K562 (cell line): ENCODE results near the gene SARS1. TPM values are rescaled to one million over a fixed set of nuclear protein-coding genes. Genes with fewer than 3 reads are reported as not detected.

ENCODE experiments used
- ATAC-seq: fragments of 200-7000 bp; cut with Tn5 transposase; 3 replicates; pipeline ENCODE4 v1.9.1; 2020; ENCODE audit warnings: moderate library complexity
- BruUV-seq: library from RNA; stranded (reverse); fragments of 400-500 nt; replicated peaks from 2 replicates; lab custom pipeline; 2021; lab: Mats Ljungman, UMichigan
- CTCF ChIA-PET: fragments of 300-600 bp; formaldehyde crosslinking; extraction: SDS; loops from one replicate; lab custom pipeline; 2021; ENCODE audit warnings: low intra/inter-chr PET ratio; lab: Yijun Ruan, JAX
- POLR2A ChIA-PET: fragments of 300-600, 350-650 bp; sonication (Branson Sonifier 250); formaldehyde crosslinking; extraction: SDS; loops from one replicate; lab custom pipeline; 2021; ENCODE audit warnings: antibody characterized with exemption, inconsistent platforms; lab: Yijun Ruan, JAX
- DNase-seq, 4 experiments: peaks; one replicate each; pipeline versions ENCODE4 v3.0.0 to v3.0.0-alpha.2; 2011 to 2018; ENCODE audit warnings: low spot score in 3 of 4, mixed read lengths in 3 of 4; ENCODE audit errors: extremely low read depth in 1 of 4
- FAIRE-seq: peaks from 2 replicates; lab custom pipeline; 2011; peaks lifted over from hg19 to GRCh38; lab: Jason Lieb, UNC
- H2AFZ ChIP-seq: 2 replicates; pipeline ENCODE4 v1.6.0; 2011; ENCODE audit warnings: low read depth, low read length, control low read depth, inconsistent platforms
- H3K27ac ChIP-seq: fragments of 200-600 bp; 3 replicates; pipeline ENCODE4 v1.8.0; 2011; ENCODE audit warnings: low read depth, mild to moderate bottlenecking, control low read depth, inconsistent platforms, low read length, moderate library complexity, mixed read lengths; ENCODE audit errors: extremely low read depth
- H3K27me3 ChIP-seq, 2 experiments: fragments of 300-600 bp in 1 of 2; 2 replicates in 1 of 2; 3 replicates in 1 of 2; pipeline versions ENCODE4 v1.6.0 to v1.8.0; 2011; ENCODE audit warnings: inconsistent platforms in 2 of 2, low read length in 2 of 2, mild to moderate bottlenecking in 1 of 2, mixed read lengths in 1 of 2, moderate library complexity in 1 of 2; ENCODE audit not compliant: control insufficient read depth in 2 of 2, insufficient read depth in 2 of 2
- H3K36me3 ChIP-seq: fragments of 300-600 bp; 3 replicates; pipeline ENCODE4 v1.8.0; 2011; ENCODE audit warnings: mild to moderate bottlenecking, low read length, inconsistent platforms; ENCODE audit not compliant: control insufficient read depth, insufficient read depth
- H3K4me1 ChIP-seq, 2 experiments: fragments of 200-600 bp in 1 of 2; replicated peaks in 1 of 2; 2 replicates in 1 of 2; 3 replicates in 1 of 2; pipeline versions ENCODE4 v1.5.1 to v1.8.0; 2011; ENCODE audit warnings: inconsistent platforms in 2 of 2, low read length in 2 of 2, mild to moderate bottlenecking in 1 of 2, mixed read lengths in 1 of 2, moderate library complexity in 1 of 2; ENCODE audit not compliant: control insufficient read depth in 2 of 2, insufficient read depth in 2 of 2
- H3K4me2 ChIP-seq: 2 replicates; pipeline ENCODE4 v1.6.1; 2011; ENCODE audit warnings: low read length, control low read depth, inconsistent platforms, mixed read lengths; ENCODE audit not compliant: insufficient read depth
- H3K4me3 ChIP-seq: fragments of 200-600 bp; sonication (generic), shearing (Covaris generic); 2 replicates; pipeline ENCODE4 v1.5.1; 2016; ENCODE audit warnings: control low read depth, inconsistent platforms
- H3K79me2 ChIP-seq: fragments of 200-600 bp; 3 replicates; pipeline ENCODE4 v1.8.0; 2011; ENCODE audit warnings: low read length, inconsistent platforms; ENCODE audit not compliant: control insufficient read depth, insufficient read depth
- H3K9ac ChIP-seq, 2 experiments: 2 replicates each; pipeline versions ENCODE4 v1.6.0 to v1.6.1; 2011; ENCODE audit warnings: low read depth in 2 of 2, low read length in 2 of 2, control low read depth in 1 of 2, inconsistent platforms in 1 of 2, mild to moderate bottlenecking in 1 of 2, mixed read lengths in 1 of 2; ENCODE audit not compliant: insufficient read depth in 1 of 2
- H3K9me1 ChIP-seq: one replicate; pipeline ENCODE4 v1.6.0; 2011; ENCODE audit warnings: inconsistent platforms, mild to moderate bottlenecking, low read length, moderate library complexity; ENCODE audit not compliant: control insufficient read depth, insufficient read depth
- H3K9me3 ChIP-seq: replicated peaks from 2 replicates; pipeline ENCODE4 v1.5.1; 2011; ENCODE audit warnings: low read depth, low read length, inconsistent platforms; ENCODE audit not compliant: control insufficient read depth, insufficient read depth
- H4K20me1 ChIP-seq: replicated peaks from 2 replicates; pipeline ENCODE4 v1.6.1; 2011; ENCODE audit warnings: low read length, inconsistent platforms, mixed read lengths; ENCODE audit not compliant: control insufficient read depth, insufficient read depth
- CC2D1A ChIP-seq: fragments of 450-650 bp; IDR thresholded peaks from 2 replicates; pipeline ENCODE4 v1.6.1; 2017; ENCODE audit warnings: mild to moderate bottlenecking
- EP300 ChIP-seq: IDR thresholded peaks from 2 replicates; pipeline ENCODE4 v1.6.1; 2012; ENCODE audit warnings: low read length, improper control_type of control experiment
- HMG20A ChIP-seq: fragments of 450-650 bp; formaldehyde crosslinking; conservative IDR thresholded peaks from 2 replicates; pipeline ENCODE4 v1.4.0; 2020; ENCODE audit warnings: mild to moderate bottlenecking, mixed read lengths
- HOXB6 ChIP-seq: fragments of 250-450 bp; sonication (Bioruptor Pico); IDR thresholded peaks from 2 replicates; pipeline ENCODE4 v1.5.1; 2022; ENCODE audit warnings: mild to moderate bottlenecking, borderline replicate concordance
- HSF4 ChIP-seq: fragments of 250-450 bp; sonication (Bioruptor Pico); IDR thresholded peaks from 2 replicates; pipeline ENCODE4 v2.1.2; 2022; ENCODE audit warnings: mild to moderate bottlenecking, moderate library complexity, borderline replicate concordance
- JUN ChIP-seq, 2 experiments: sonication (generic) in 1 of 2; formaldehyde crosslinking in 1 of 2; IDR thresholded peaks; 2 replicates each; pipeline versions ENCODE4 v1.6.1 to v1.8.0; 2012 to 2022; ENCODE audit warnings: borderline replicate concordance in 2 of 2, mild to moderate bottlenecking in 2 of 2, improper control_type of control experiment in 1 of 2, low read depth in 1 of 2, low read length in 1 of 2, missing genetic modification reagents in 1 of 2
- MEF2D ChIP-seq: conservative IDR thresholded peaks from 2 replicates; pipeline ENCODE4 v1.6.1; 2016; ENCODE audit warnings: low read depth, missing genetic modification characterization, missing compliant biosample characterization
- MXD1 ChIP-seq: fragments of 250-450 bp; sonication (Bioruptor Pico); IDR thresholded peaks from 2 replicates; pipeline ENCODE4 v1.8.0; 2021; ENCODE audit warnings: borderline replicate concordance, mild to moderate bottlenecking, moderate library complexity; ENCODE audit not compliant: poor library complexity, severe bottlenecking
- MXI1 ChIP-seq: IDR thresholded peaks from 2 replicates; pipeline ENCODE4 v1.6.1; 2011; ENCODE audit warnings: low read depth, mild to moderate bottlenecking, improper control_type of control experiment, low read length
- MYC ChIP-seq, 2 experiments: fragments of 250-450 bp in 1 of 2; sonication (Bioruptor Pico) in 1 of 2; IDR thresholded peaks; 2 replicates each; pipeline versions ENCODE4 v1.5.1 to v1.6.1; 2012 to 2021; ENCODE audit warnings: low read depth in 2 of 2, borderline replicate concordance in 1 of 2, improper control_type of control experiment in 1 of 2, low read length in 1 of 2, mild to moderate bottlenecking in 1 of 2, moderate library complexity in 1 of 2
- NR2F6 ChIP-seq: fragments of 450-650 bp; formaldehyde crosslinking; IDR thresholded peaks from 2 replicates; pipeline ENCODE4 v1.4.0; 2020; ENCODE audit warnings: mild to moderate bottlenecking
- PHF8 ChIP-seq: fragments of 200-600 bp; sonication (generic); IDR thresholded peaks from 2 replicates; pipeline ENCODE4 v1.6.1; 2012; ENCODE audit warnings: mixed run types, mild to moderate bottlenecking, inconsistent platforms, low read length, moderate library complexity, borderline replicate concordance
- RFX1 ChIP-seq: fragments of 450-650 bp; IDR thresholded peaks from 2 replicates; pipeline ENCODE4 v1.6.1; 2016; ENCODE audit warnings: mild to moderate bottlenecking, moderate library complexity
- SMAD2 ChIP-seq: fragments of 150-350 bp; IDR thresholded peaks from 2 replicates; pipeline ENCODE4 v1.6.1; 2014; ENCODE audit warnings: low read depth, mild to moderate bottlenecking, low read length
- SRSF3 ChIP-seq: fragments of 200-400 bp; formaldehyde crosslinking; IDR thresholded peaks from 2 replicates; pipeline ENCODE4 v1.6.1; 2016; ENCODE audit warnings: mild to moderate bottlenecking, low read length, moderate library complexity; ENCODE audit not compliant: insufficient read depth
- ZNF253 ChIP-seq: fragments of 250-450 bp; sonication (Bioruptor Pico); conservative IDR thresholded peaks from 2 replicates; pipeline ENCODE4 v1.6.1; 2021; ENCODE audit warnings: mild to moderate bottlenecking
- ZNF449 ChIP-seq: fragments of 250-450 bp; sonication (Bioruptor Pico); IDR thresholded peaks from 2 replicates; pipeline ENCODE4 v1.8.0; 2022; ENCODE audit warnings: moderate library complexity, mild to moderate bottlenecking, inconsistent platforms
- ZNF589 ChIP-seq: fragments of 200-800 bp; sonication (Bioruptor generic); IDR thresholded peaks from 2 replicates; pipeline ENCODE4 v1.6.1; 2016; ENCODE audit warnings: low read depth, missing genetic modification characterization, missing compliant biosample characterization
- ZNF707 ChIP-seq: fragments of 250-450 bp; sonication (Bioruptor Pico); conservative IDR thresholded peaks from 2 replicates; pipeline ENCODE4 v1.8.0; 2022; ENCODE audit warnings: inconsistent platforms, mild to moderate bottlenecking, moderate library complexity
- WGBS: fragments of 100-300 bp; shearing (Covaris generic); methylation state at CpG from one replicate; pipeline ENCODE4 v1.1.6; 2016; ENCODE audit warnings: low coverage, mixed read lengths; ENCODE audit not compliant: insufficient coverage; ENCODE audit errors: missing lambda C conversion rate; 5-methylcytosine and 5-hydroxymethylcytosine counted together
- in situ Hi-C: fragments of 300-500 bp; cut with MboI; formaldehyde crosslinking; loops from 4 replicates; pipeline ENCODE4 v1.15.0; 2018; ENCODE audit warnings: inconsistent platforms, mixed read lengths
- intact Hi-C: fragments of 100-400 bp; cut with micrococcal nuclease; formaldehyde crosslinking; loops from 2 replicates; pipeline ENCODE4 v1.14.2; 2022
- polyA plus RNA-seq, 8 experiments: library from polyadenylated mRNA; depleted of rRNA in 4 of 8; stranded (reverse) in 5 of 8; unstranded in 3 of 8; fragments of >200 nt; fragmentation: Nextera tagmentation in 2 of 8; fragmentation: Illumina TruSeq in 1 of 8; extraction: Ambion mirVana in 2 of 8; extraction: Trizol in 1 of 8; gene quantifications; 2 replicates each; pipeline versions ENCODE4 v1.2.1 to v1.2.3, GENCODE V29; 2011 to 2014; ENCODE audit warnings: inconsistent platforms in 1 of 8, missing spikeins in 1 of 8
- total RNA-seq, 7 experiments: library from RNA; depleted of rRNA in 6 of 7; stranded (reverse); fragments of >200 nt in 6 of 7; fragmentation: Illumina TruSeq in 2 of 7; extraction: Trizol in 2 of 7; gene quantifications; 2 replicates each; pipeline versions ENCODE4 v1.2.1 to v1.2.3, GENCODE V29; 2011 to 2021; ENCODE audit warnings: low replicate concordance in 1 of 7

SARS1 gene
- total and polyA plus RNA-seq, 9 of the 15 experiments (the other 6 are each of a cell fraction or from before 2014, with no cell fraction given) = 221 to 623 (median 254) TPM

GRCh38 chr1:109253803-109254620 is 40.3 kb downstream of the SARS1 start:
- 5% methylated on average over 9 of the region's 9 CpGs for WGBS
- peaks cover 36% of the 10 kb centered on the region for H3K79me2 ChIP-seq
- H3K9ac ChIP-seq = peak overlapping the region; percentile 81 to 89
- FAIRE-seq (peak; percentile 97), ATAC-seq (peak; percentile 79), DNase-seq (peak; percentile 84 to 89 (median 86))
- H3K27me3 ChIP-seq = no peaks in the 10 kb centered on the region
- peak overlapping the region; percentile 18; the same call in 1 of the 2 replicates for H3K4me3 ChIP-seq
- peak overlapping the region; percentile 89 for H3K27ac ChIP-seq
- no TSS peak for BruUV-seq
- peaks cover 4% of the 10 kb centered on the region for H3K9me1 ChIP-seq
- in situ Hi-C loops (no loop called here), intact Hi-C loops (loop anchor here (2.0 kb wide), 1 partner anchor 53 kb away; no protein-coding TSS in a partner anchor)
- H2AFZ ChIP-seq = peak overlapping the region; percentile 69
- peaks cover 40 to 80% of the 10 kb centered on the region in 2 experiments for H3K4me1 ChIP-seq
- H3K9me3 ChIP-seq = no peaks in the 10 kb centered on the region
- H4K20me1 ChIP-seq = no peaks in the 10 kb centered on the region
- ChIA-PET POLR2A (interaction anchor here (0.6 to 4.8 kb wide), 19 partner anchors 8 to 578 kb away, joined by 3 to 36 read pairs (median 4); partner anchors contain the start of genes PSRC1 and SORT1), CTCF (no interaction called here)
- H3K36me3 ChIP-seq = peaks cover 9% of the 10 kb centered on the region; the same call in 2 of the 3 replicates
- H3K4me2 ChIP-seq = peak overlapping the region; percentile 83
- TF ChIP-seq ZNF253 (CRISPR knock-in tag) = no peak
- no peak for TF ChIP-seq HSF4
- no peak for TF ChIP-seq NR2F6 (CRISPR knock-in tag)
- no peak for TF ChIP-seq MYC (IDR thresholded peaks at IDR 0.05; ENCODE audit: low read depth, low read length)
- no peak for TF ChIP-seq MYC (CRISPR knock-in tag; IDR thresholded peaks at IDR 0.05; ENCODE audit: borderline replicate concordance, low read depth)
- TF ChIP-seq ZNF589 = peak; percentile 75; the same call in 1 of the 2 replicates
- no peak for TF ChIP-seq JUN (IDR thresholded peaks at IDR 0.05; ENCODE audit: borderline replicate concordance, low read depth, low read length)
- TF ChIP-seq JUN (CRISPR knock-in tag; IDR thresholded peaks at IDR 0.05; ENCODE audit: borderline replicate concordance) = no peak
- no peak for TF ChIP-seq ZNF449 (CRISPR knock-in tag)
- no peak for TF ChIP-seq MXD1
- TF ChIP-seq HOXB6 = no peak
- TF ChIP-seq SMAD2 = no peak
- no peak for TF ChIP-seq RFX1
- TF ChIP-seq HMG20A (CRISPR knock-in tag) = no peak
- TF ChIP-seq MXI1 = no peak
- TF ChIP-seq CC2D1A = no peak
- no peak; the same call in 1 of the 2 replicates for TF ChIP-seq EP300
- no peak for TF ChIP-seq ZNF707 (CRISPR knock-in tag)
- TF ChIP-seq PHF8 = peak; percentile 14; the same call in 1 of the 2 replicates
- TF ChIP-seq MEF2D (tag) = no peak
- TF ChIP-seq SRSF3 = no peak
